Liver (tissue), 3 donors: ENCODE results near the gene CKM.

Experiments
- EGR1 ChIP-seq, 2 donors: IDR thresholded peaks; 2 replicates each; pipeline ENCODE4 v1.6.1; 2016 to 2018; ENCODE audit warnings: antibody characterized with exemption in 2 of 2, low read depth in 2 of 2
- GABPA ChIP-seq, 2 donors: IDR thresholded peaks in 1 of 2; conservative IDR thresholded peaks in 1 of 2; 2 replicates each; pipeline ENCODE4 v1.6.1; 2016; ENCODE audit warnings: antibody characterized with exemption in 2 of 2, mild to moderate bottlenecking in 1 of 2, moderate library complexity in 1 of 2
- HNF4A ChIP-seq, 2 donors: conservative IDR thresholded peaks; 2 replicates each; pipeline ENCODE4 v1.6.1; 2016; ENCODE audit warnings: antibody characterized with exemption in 2 of 2, mild to moderate bottlenecking in 2 of 2
- JUND ChIP-seq, 2 donors: IDR thresholded peaks; 2 replicates each; pipeline ENCODE4 v1.6.1; 2016; ENCODE audit warnings: antibody characterized with exemption in 2 of 2
- NR2F2 ChIP-seq: IDR thresholded peaks from 2 replicates; pipeline ENCODE4 v1.6.1; 2016; ENCODE audit warnings: antibody characterized with exemption
- RAD21 ChIP-seq, 2 donors: IDR thresholded peaks; 2 replicates each; pipeline ENCODE4 v1.6.1; 2016; ENCODE audit warnings: antibody characterized with exemption in 2 of 2, mild to moderate bottlenecking in 2 of 2
- RXRA ChIP-seq, 2 donors: IDR thresholded peaks; 2 replicates each; pipeline ENCODE4 v1.6.1; 2017 to 2018; ENCODE audit warnings: antibody characterized with exemption in 2 of 2, mild to moderate bottlenecking in 1 of 2
- SP1 ChIP-seq: IDR thresholded peaks from 2 replicates; pipeline ENCODE4 v1.6.1; 2018; ENCODE audit warnings: antibody characterized with exemption, mild to moderate bottlenecking
- TAF1 ChIP-seq: conservative IDR thresholded peaks from 2 replicates; pipeline ENCODE4 v1.6.1; 2016; ENCODE audit warnings: antibody characterized with exemption, mild to moderate bottlenecking
- ZBTB33 ChIP-seq: IDR thresholded peaks from 2 replicates; pipeline ENCODE4 v1.6.1; 2016; ENCODE audit warnings: antibody characterized with exemption
- TF ChIP-seq, protein P1 (sequence below): fragments of 150-350 bp; IDR thresholded peaks from 2 replicates; pipeline ENCODE4 v1.5.1; 2017; ENCODE audit warnings: improper control_type of control experiment, low read depth, low read length; ENCODE audit not compliant: missing input control
- TF ChIP-seq, protein P2 (sequence below): IDR thresholded peaks from 2 replicates; pipeline ENCODE4 v1.6.1; 2016; ENCODE audit warnings: antibody characterized with exemption, mild to moderate bottlenecking
- TF ChIP-seq, protein P3 (sequence below): IDR thresholded peaks from 2 replicates; pipeline ENCODE4 v1.6.1; 2016; ENCODE audit warnings: antibody characterized with exemption
- TF ChIP-seq, protein P4 (sequence below): IDR thresholded peaks from 2 replicates; pipeline ENCODE4 v1.6.1; 2016; ENCODE audit warnings: antibody characterized with exemption
- donor health status: healthy.
- donor health status: healthy.

- TF ChIP-seq, protein P1, sequence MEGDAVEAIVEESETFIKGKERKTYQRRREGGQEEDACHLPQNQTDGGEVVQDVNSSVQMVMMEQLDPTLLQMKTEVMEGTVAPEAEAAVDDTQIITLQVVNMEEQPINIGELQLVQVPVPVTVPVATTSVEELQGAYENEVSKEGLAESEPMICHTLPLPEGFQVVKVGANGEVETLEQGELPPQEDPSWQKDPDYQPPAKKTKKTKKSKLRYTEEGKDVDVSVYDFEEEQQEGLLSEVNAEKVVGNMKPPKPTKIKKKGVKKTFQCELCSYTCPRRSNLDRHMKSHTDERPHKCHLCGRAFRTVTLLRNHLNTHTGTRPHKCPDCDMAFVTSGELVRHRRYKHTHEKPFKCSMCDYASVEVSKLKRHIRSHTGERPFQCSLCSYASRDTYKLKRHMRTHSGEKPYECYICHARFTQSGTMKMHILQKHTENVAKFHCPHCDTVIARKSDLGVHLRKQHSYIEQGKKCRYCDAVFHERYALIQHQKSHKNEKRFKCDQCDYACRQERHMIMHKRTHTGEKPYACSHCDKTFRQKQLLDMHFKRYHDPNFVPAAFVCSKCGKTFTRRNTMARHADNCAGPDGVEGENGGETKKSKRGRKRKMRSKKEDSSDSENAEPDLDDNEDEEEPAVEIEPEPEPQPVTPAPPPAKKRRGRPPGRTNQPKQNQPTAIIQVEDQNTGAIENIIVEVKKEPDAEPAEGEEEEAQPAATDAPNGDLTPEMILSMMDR = no peak
- TF ChIP-seq NR2F2 (no peak), RXRA (IDR thresholded peaks at IDR 0.05) (no peak), GABPA (IDR thresholded peaks at IDR 0.05 in 1 of 2, conservative IDR thresholded peaks at IDR 0.05 in 1 of 2) (no peak), RAD21 (IDR thresholded peaks at IDR 0.05) (no peak), JUND (IDR thresholded peaks at IDR 0.05) (no peak), EGR1 (IDR thresholded peaks at IDR 0.05; ENCODE audit: low read depth in 2 of 2) (no peak), TAF1 (no peak), SP1 (no peak), HNF4A (conservative IDR thresholded peaks at IDR 0.05) (no peak), ZBTB33 (no peak)
- TF ChIP-seq, protein P2, sequence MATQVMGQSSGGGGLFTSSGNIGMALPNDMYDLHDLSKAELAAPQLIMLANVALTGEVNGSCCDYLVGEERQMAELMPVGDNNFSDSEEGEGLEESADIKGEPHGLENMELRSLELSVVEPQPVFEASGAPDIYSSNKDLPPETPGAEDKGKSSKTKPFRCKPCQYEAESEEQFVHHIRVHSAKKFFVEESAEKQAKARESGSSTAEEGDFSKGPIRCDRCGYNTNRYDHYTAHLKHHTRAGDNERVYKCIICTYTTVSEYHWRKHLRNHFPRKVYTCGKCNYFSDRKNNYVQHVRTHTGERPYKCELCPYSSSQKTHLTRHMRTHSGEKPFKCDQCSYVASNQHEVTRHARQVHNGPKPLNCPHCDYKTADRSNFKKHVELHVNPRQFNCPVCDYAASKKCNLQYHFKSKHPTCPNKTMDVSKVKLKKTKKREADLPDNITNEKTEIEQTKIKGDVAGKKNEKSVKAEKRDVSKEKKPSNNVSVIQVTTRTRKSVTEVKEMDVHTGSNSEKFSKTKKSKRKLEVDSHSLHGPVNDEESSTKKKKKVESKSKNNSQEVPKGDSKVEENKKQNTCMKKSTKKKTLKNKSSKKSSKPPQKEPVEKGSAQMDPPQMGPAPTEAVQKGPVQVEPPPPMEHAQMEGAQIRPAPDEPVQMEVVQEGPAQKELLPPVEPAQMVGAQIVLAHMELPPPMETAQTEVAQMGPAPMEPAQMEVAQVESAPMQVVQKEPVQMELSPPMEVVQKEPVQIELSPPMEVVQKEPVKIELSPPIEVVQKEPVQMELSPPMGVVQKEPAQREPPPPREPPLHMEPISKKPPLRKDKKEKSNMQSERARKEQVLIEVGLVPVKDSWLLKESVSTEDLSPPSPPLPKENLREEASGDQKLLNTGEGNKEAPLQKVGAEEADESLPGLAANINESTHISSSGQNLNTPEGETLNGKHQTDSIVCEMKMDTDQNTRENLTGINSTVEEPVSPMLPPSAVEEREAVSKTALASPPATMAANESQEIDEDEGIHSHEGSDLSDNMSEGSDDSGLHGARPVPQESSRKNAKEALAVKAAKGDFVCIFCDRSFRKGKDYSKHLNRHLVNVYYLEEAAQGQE = no peak
- TF ChIP-seq, protein P3, sequence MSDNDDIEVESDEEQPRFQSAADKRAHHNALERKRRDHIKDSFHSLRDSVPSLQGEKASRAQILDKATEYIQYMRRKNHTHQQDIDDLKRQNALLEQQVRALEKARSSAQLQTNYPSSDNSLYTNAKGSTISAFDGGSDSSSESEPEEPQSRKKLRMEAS = no peak
- TF ChIP-seq, protein P4, sequence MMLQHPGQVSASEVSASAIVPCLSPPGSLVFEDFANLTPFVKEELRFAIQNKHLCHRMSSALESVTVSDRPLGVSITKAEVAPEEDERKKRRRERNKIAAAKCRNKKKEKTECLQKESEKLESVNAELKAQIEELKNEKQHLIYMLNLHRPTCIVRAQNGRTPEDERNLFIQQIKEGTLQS = no peak
These were observed 39.6 kb upstream of the CKM start for GRCh38 chr19:45362291-45362690.
